Small intestine (tissue), 7 donors: ENCODE results near the gene COMMD3. TPM values are rescaled to one million over a fixed set of nuclear protein-coding genes. Genes with fewer than 3 reads are reported as not detected.

Source experiments
- DNase-seq, 2 donors: peaks; one replicate each; pipeline versions ENCODE4 v3.0.0 to v3.0.0-alpha.2; 2013
- FAIRE-seq: peaks from 2 replicates; lab custom pipeline; 2012; peaks lifted over from hg19 to GRCh38; lab: Jason Lieb, UNC
- H3K27ac ChIP-seq, 3 donors: one replicate each; pipeline ENCODE4 v1.5.1; 2013; ENCODE audit warnings: low read length in 2 of 3, mild to moderate bottlenecking in 2 of 3, control low read depth in 1 of 3, inconsistent platforms in 1 of 3, low read depth in 1 of 3, moderate library complexity in 1 of 3
- H3K27me3 ChIP-seq, 3 donors: one replicate each; pipeline ENCODE4 v1.6.1; 2013; ENCODE audit warnings: low read length in 3 of 3, inconsistent platforms in 1 of 3; ENCODE audit not compliant: control insufficient read depth in 3 of 3, insufficient read depth in 3 of 3
- H3K36me3 ChIP-seq, 3 donors: one replicate each; pipeline ENCODE4 v1.6.1; 2013; ENCODE audit warnings: low read length in 3 of 3, inconsistent platforms in 1 of 3, low read depth in 1 of 3, mild to moderate bottlenecking in 1 of 3, moderate library complexity in 1 of 3; ENCODE audit not compliant: control insufficient read depth in 3 of 3, insufficient read depth in 2 of 3
- H3K4me1 ChIP-seq, 3 donors: one replicate each; pipeline ENCODE4 v1.6.1; 2013; ENCODE audit warnings: low read length in 2 of 3, inconsistent platforms in 1 of 3, low read depth in 1 of 3, mild to moderate bottlenecking in 1 of 3, moderate library complexity in 1 of 3; ENCODE audit not compliant: control insufficient read depth in 3 of 3, insufficient read depth in 2 of 3
- H3K4me3 ChIP-seq, 3 donors: one replicate each; pipeline ENCODE4 v1.5.1; 2013; ENCODE audit warnings: low read length in 3 of 3, control low read depth in 1 of 3, inconsistent platforms in 1 of 3, low read depth in 1 of 3, mild to moderate bottlenecking in 1 of 3, moderate library complexity in 1 of 3
- H3K9me3 ChIP-seq, 2 donors: one replicate each; pipeline ENCODE4 v1.6.1; 2013; ENCODE audit warnings: low read depth in 1 of 2, low read length in 1 of 2; ENCODE audit not compliant: control insufficient read depth in 2 of 2, insufficient read depth in 1 of 2
- WGBS, 3 donors: extraction: QIAGEN DNeasy Blood & Tissue Kit; methylation state at CpG; one replicate each; pipeline ENCODE4 v1.1.7; 2013; 5-methylcytosine and 5-hydroxymethylcytosine counted together
- polyA plus RNA-seq, 4 donors: library from polyadenylated mRNA; stranded (reverse) in 3 of 4; unstranded in 1 of 4; fragments of 200-250 nt in 3 of 4; fragments of 120-200 nt in 1 of 4; gene quantifications; one replicate each; pipeline versions ENCODE4 v1.2.1 to v1.2.3, GENCODE V29; 2013
- donor health status: healthy with polysubstance abuse.
- donor health status: control.
- donor health status: control.
- donor health status: Bipolar disorder and iron deficiency.
- donor health status: healthy.

The COMMD3 gene
- polyA plus RNA-seq, 4 donors = 44.3 to 71.8 (median 66.9) TPM

- FAIRE-seq (no peak), DNase-seq (no peak)
- Histone ChIP-seq H3K27me3 (peaks cover 13 to 51% (median 26%) of the 10 kb centered on the region in 3 donors), H3K27ac (no peak overlapping the region), H3K36me3 (no peaks in the 10 kb centered on the region), H3K9me3 (no peaks in the 10 kb centered on the region), H3K4me3 (no peak overlapping the region), H3K4me1 (peaks cover 0 to 9% (median 0%) of the 10 kb centered on the region in 3 donors)
- WGBS, 3 donors = 20 to 30% (median 24%) methylated on average over 3 of the region's 3 CpGs
Observed at GRCh38 chr10:22343731-22344130, 27.5 kb downstream of the COMMD3 start.

- Histone ChIP-seq H3K36me3 (no peaks in the 10 kb centered on the region), H3K4me1 (peaks cover 0 to 9% (median 0%) of the 10 kb centered on the region in 3 donors), H3K4me3 (no peak overlapping the region), H3K27me3 (peaks cover 13 to 50% (median 26%) of the 10 kb centered on the region in 3 donors), H3K9me3 (no peaks in the 10 kb centered on the region), H3K27ac (no peak overlapping the region)
- no peak for FAIRE-seq
- WGBS, 3 donors = 12 to 38% (median 31%) methylated on average over 1 of the region's 1 CpG
- peak in 1 of 2 donors; percentile 16 for DNase-seq
Observed at GRCh38 chr10:22344249-22344648, 28.1 kb downstream of the COMMD3 start.

GRCh38 chr10:22344781-22345300 lies 28.7 kb downstream of the COMMD3 start:
- H3K27ac ChIP-seq = no peak overlapping the region
- DNase-seq (no peak), FAIRE-seq (no peak)
- peak overlapping the region in 1 of 3 donors; percentile 53 for H3K4me3 ChIP-seq
- H3K36me3 ChIP-seq = no peaks in the 10 kb centered on the region
- WGBS, 3 donors = 9 to 14% (median 10%) methylated on average over 22 to 26 of the region's 26 CpGs
- H3K9me3 ChIP-seq = no peaks in the 10 kb centered on the region
- H3K4me1 ChIP-seq = peaks cover 0 to 8% (median 0%) of the 10 kb centered on the region in 3 donors
- H3K27me3 ChIP-seq = peaks cover 13 to 49% (median 26%) of the 10 kb centered on the region in 3 donors

- Histone ChIP-seq H3K4me1 (peaks cover 0 to 5% (median 0%) of the 10 kb centered on the region in 3 donors), H3K4me3 (peak within 1 kb of the TSS; percentile 12 to 53 (median 28)), H3K36me3 (no peaks in the 10 kb centered on the region), H3K27ac (no peak within 1 kb of the TSS), H3K9me3 (no peaks in the 10 kb centered on the region), H3K27me3 (peaks cover 13 to 49% (median 26%) of the 10 kb centered on the region in 3 donors)
- DNase-seq (peak; percentile 43 to 77), FAIRE-seq (no peak)
- 6 to 9% (median 8%) methylated on average over 77 to 83 of the region's 83 CpGs for WGBS, 3 donors
Observed at GRCh38 chr10:22345301-22346095, 29.3 kb downstream of the COMMD3 start, which contains the start of gene SPAG6. SPAG6 (plus strand) TSS chr10:22345496; CDS start chr10:22345612, 116 bp downstream.

GRCh38 chr10:22346096-22346661 lies 30.0 kb downstream of the COMMD3 start:
- Histone ChIP-seq H3K36me3 (no peaks in the 10 kb centered on the region), H3K9me3 (no peaks in the 10 kb centered on the region), H3K27ac (no peak overlapping the region), H3K27me3 (peaks cover 13 to 46% (median 26%) of the 10 kb centered on the region in 3 donors), H3K4me3 (no peak overlapping the region), H3K4me1 (peaks cover 0 to 5% (median 0%) of the 10 kb centered on the region in 3 donors)
- FAIRE-seq (no peak), DNase-seq (peak in 1 of 2 donors; percentile 25)
- WGBS, 3 donors = 45 to 51% (median 46%) methylated on average over 8 of the region's 8 CpGs

- peaks cover 13 to 26% (median 17%) of the 10 kb centered on the region in 3 donors for H3K27me3 ChIP-seq
- WGBS, 3 donors = 98 to 100% (median 98%) methylated on average over 1 of the region's 1 CpG
Observed at GRCh38 chr10:22349755-22350154, 33.6 kb downstream of the COMMD3 start.

GRCh38 chr10:22351131-22351703 lies 35.0 kb downstream of the COMMD3 start:
- Histone ChIP-seq H3K9me3 (no peaks in the 10 kb centered on the region), H3K4me1 (no peaks in the 10 kb centered on the region), H3K36me3 (no peaks in the 10 kb centered on the region), H3K4me3 (no peak overlapping the region), H3K27ac (no peak overlapping the region), H3K27me3 (peaks cover 2 to 11% (median 2%) of the 10 kb centered on the region in 3 donors)
- DNase-seq (no peak), FAIRE-seq (no peak)
- WGBS, 3 donors = 93 to 96% (median 93%) methylated on average over 5 of the region's 5 CpGs

More at GRCh38 chr10:22349755-22350154, 33.6 kb downstream of the COMMD3 start:
- DNase-seq (no peak), FAIRE-seq (no peak)
- no peak overlapping the region for H3K27ac ChIP-seq
- H3K36me3 ChIP-seq = no peaks in the 10 kb centered on the region
- no peaks in the 10 kb centered on the region for H3K4me1 ChIP-seq
- H3K9me3 ChIP-seq = no peaks in the 10 kb centered on the region
- H3K4me3 ChIP-seq = no peak overlapping the region

- FAIRE-seq (no peak), DNase-seq (no peak)
- Histone ChIP-seq H3K27me3 (no peaks in the 10 kb centered on the region), H3K9me3 (no peaks in the 10 kb centered on the region), H3K27ac (no peak overlapping the region), H3K4me1 (no peaks in the 10 kb centered on the region), H3K4me3 (no peak overlapping the region), H3K36me3 (no peaks in the 10 kb centered on the region)
- 77 to 86% (median 81%) methylated on average over 4 of the region's 4 CpGs for WGBS, 3 donors
Observed at GRCh38 chr10:22356324-22356873, 40.2 kb downstream of the COMMD3 start.
